Measurements from ENCODE around the gene GMFB. TPM values are rescaled to one million over a fixed set of nuclear protein-coding genes. Genes with fewer than 3 reads are reported as not detected.

GMFB gene
- total and polyA plus RNA-seq, 9 of the 15 experiments (the other 6 are each of a cell fraction or from before 2014, with no cell fraction given), result 14.0 to 31.7 (median 20.5) TPM

DNA sequence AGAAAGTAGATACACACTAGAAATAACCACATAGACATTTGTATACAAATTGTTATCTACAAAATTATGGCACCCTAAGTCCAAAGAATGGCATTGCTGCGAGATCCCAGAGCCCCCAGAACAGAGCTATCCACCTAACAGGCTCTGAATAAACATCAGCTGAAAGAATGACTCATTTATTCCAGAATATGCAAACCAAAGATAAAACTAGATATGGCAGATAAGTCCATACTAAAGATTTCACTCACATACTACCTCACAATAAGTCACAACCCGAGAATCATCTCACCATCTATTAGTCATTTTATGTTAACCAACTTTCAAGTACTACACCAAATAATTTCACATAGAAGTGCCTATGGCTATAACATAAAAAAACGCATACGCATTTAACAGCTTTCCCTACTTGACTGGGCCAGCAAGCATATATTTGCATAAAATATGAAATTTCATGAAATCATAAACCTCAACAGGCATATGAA lies 53.2 kb downstream of the GMFB start (continued):
- no peak for TF ChIP-seq UBTF (IDR thresholded peaks at IDR 0.05; ENCODE audit: borderline replicate concordance in 1 of 2, low read depth in 2 of 2, low read length in 2 of 2)
- no peak for TF ChIP-seq ZHX1 (conservative IDR thresholded peaks at IDR 0.05; ENCODE audit: low read length)
- TF ChIP-seq MAFK (IDR thresholded peaks at IDR 0.05; ENCODE audit: low read length), result no peak
- TF ChIP-seq, protein P1, sequence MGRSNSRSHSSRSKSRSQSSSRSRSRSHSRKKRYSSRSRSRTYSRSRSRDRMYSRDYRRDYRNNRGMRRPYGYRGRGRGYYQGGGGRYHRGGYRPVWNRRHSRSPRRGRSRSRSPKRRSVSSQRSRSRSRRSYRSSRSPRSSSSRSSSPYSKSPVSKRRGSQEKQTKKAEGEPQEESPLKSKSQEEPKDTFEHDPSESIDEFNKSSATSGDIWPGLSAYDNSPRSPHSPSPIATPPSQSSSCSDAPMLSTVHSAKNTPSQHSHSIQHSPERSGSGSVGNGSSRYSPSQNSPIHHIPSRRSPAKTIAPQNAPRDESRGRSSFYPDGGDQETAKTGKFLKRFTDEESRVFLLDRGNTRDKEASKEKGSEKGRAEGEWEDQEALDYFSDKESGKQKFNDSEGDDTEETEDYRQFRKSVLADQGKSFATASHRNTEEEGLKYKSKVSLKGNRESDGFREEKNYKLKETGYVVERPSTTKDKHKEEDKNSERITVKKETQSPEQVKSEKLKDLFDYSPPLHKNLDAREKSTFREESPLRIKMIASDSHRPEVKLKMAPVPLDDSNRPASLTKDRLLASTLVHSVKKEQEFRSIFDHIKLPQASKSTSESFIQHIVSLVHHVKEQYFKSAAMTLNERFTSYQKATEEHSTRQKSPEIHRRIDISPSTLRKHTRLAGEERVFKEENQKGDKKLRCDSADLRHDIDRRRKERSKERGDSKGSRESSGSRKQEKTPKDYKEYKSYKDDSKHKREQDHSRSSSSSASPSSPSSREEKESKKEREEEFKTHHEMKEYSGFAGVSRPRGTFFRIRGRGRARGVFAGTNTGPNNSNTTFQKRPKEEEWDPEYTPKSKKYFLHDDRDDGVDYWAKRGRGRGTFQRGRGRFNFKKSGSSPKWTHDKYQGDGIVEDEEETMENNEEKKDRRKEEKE (IDR thresholded peaks at IDR 0.05; ENCODE audit: borderline replicate concordance in 1 of 2, control insufficient read depth in 1 of 2, low read depth in 2 of 2, low read length in 1 of 2), result no peak
- no peak for TF ChIP-seq MTF1 (CRISPR knock-in tag; IDR thresholded peaks at IDR 0.05; ENCODE audit: borderline replicate concordance)
- TF ChIP-seq FOXA1 (IDR thresholded peaks at IDR 0.05; ENCODE audit: borderline replicate concordance), result no peak
- TF ChIP-seq HNRNPK (IDR thresholded peaks at IDR 0.05; ENCODE audit: low read depth, low read length, poor library complexity, severe bottlenecking), result no peak
- TF ChIP-seq ZC3H8 (IDR thresholded peaks at IDR 0.05), result no peak
- no peak for TF ChIP-seq ZNF699 (CRISPR knock-in tag; IDR thresholded peaks at IDR 0.05; ENCODE audit: insufficient replicate concordance)
- TF ChIP-seq PHB (CRISPR knock-in tag; IDR thresholded peaks at IDR 0.05), result no peak
- no peak for TF ChIP-seq PRDM10 (IDR thresholded peaks at IDR 0.05; ENCODE audit: partially characterized antibody)
- no peak for TF ChIP-seq BMI1 (IDR thresholded peaks at IDR 0.05; ENCODE audit: low read length)
- no peak for TF ChIP-seq PCBP2 (IDR thresholded peaks at IDR 0.05; ENCODE audit: low read depth, low read length, poor library complexity, severe bottlenecking)
- peak; percentile 56; the same call in 1 of the 2 replicates for TF ChIP-seq GATAD2A (IDR thresholded peaks at IDR 0.05)
- no peak for TF ChIP-seq RHOXF2B (CRISPR knock-in tag; conservative IDR thresholded peaks at IDR 0.05)
- no peak for TF ChIP-seq RAD51 (IDR thresholded peaks at IDR 0.05; ENCODE audit: borderline replicate concordance, low read depth)
- TF ChIP-seq ILF3 (IDR thresholded peaks at IDR 0.05; ENCODE audit: borderline replicate concordance), result no peak
